Activated CD8-positive, alpha-beta memory T cell treated with anti-CD3 and anti-CD28 coated beads for 4 hours (primary cell): ENCODE measurements around the gene ZNF624.
"Not testable (repeated sequence)": the region's sequence is repeated elsewhere in the genome, so short reads cannot be mapped to it uniquely, and the experiment has no call there.

Source experiments
- DNase-seq, 2 donors: peaks; one replicate each; pipeline ENCODE4 v3.0.0-alpha.2; 2020; ENCODE audit warnings: low read depth in 2 of 2

ZNF624 gene

DNA sequence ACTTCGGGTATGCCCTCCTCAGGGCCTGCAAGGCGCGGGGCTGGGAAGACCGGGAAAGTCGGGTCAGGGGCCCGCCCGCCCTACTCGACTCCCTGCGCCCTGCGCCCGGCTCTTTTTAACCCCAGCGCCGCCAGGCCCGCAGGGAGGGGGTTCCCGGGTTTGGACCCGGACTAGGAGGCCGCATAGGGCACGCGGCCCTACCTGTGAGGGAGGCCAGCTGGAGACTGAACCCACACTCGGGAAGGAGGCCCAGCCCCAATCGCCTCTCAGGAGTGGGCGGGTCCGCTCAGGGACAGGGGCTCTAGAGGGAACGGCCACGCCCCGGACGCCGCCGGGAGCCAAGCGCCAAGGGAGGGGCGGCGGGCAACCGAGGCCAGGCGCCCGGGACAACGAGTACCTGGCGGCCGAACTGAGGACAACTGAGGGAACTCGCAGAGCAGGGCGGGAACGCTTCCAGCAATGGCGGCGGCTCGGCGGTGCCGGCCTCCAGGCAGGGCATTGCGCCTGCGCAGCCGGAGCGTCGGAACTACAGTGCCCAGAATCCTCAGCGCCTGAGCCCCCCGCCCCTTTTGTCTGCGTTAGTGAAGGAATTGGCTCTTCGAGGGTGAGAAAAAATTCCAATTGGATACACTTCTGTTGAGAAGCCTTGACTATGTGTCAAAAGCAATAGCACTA, at the start of gene ZNF624:
Gene ZNF624 (minus strand): TSS at position 484 of the 675 bp plus-strand sequence.
- peak; percentile 75 to 76 for DNase-seq

- DNase-seq, result not testable (repeated sequence)
These were observed 44.0 kb upstream of the ZNF624 start for GRCh38 chr17:16697603-16698002.

- not testable (repeated sequence) for DNase-seq
These were observed 36.8 kb upstream of the ZNF624 start for GRCh38 chr17:16690447-16690846.

DNA sequence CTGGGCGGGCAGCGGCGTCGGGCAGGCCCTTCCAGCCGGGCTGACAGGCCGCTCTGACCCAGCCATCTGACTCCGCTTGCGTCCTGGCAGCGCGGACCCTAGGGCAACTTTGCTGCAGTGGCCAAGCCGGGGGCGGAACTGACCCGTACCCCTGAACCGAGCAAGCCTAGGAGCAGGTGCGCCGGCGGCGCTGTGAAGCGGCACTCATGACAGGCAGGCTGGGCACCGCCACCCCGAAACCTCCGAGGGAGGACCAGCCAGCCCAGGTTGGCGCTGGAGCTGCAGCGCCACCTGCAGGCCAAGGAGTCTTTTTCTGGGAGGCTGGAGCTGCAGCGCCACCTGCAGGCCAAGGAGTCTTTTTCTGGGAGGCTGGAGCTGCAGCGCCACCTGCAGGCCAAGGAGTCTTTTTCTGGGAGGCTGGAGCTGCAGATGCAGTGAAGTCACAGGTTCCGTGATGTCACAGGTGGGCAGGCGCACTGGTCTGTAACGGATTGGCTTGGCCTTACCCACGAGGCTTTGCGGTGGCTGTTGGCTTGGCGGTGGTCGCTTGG, 36.2 kb upstream of the ZNF624 start, which contains the start of gene CCDC144A:
Gene CCDC144A (plus strand): TSS at position 511 of the 551 bp plus-strand sequence. CDS start 160 bp downstream, outside the sequence.
- peak in 1 of 2 donors; percentile 26 for DNase-seq

- not testable (repeated sequence) for DNase-seq
These were observed 33.5 kb upstream of the ZNF624 start for GRCh38 chr17:16687151-16687550.

GRCh38 chr17:16686019-16686418, 32.4 kb upstream of the ZNF624 start:
- DNase-seq, result not testable (repeated sequence)

DNA sequence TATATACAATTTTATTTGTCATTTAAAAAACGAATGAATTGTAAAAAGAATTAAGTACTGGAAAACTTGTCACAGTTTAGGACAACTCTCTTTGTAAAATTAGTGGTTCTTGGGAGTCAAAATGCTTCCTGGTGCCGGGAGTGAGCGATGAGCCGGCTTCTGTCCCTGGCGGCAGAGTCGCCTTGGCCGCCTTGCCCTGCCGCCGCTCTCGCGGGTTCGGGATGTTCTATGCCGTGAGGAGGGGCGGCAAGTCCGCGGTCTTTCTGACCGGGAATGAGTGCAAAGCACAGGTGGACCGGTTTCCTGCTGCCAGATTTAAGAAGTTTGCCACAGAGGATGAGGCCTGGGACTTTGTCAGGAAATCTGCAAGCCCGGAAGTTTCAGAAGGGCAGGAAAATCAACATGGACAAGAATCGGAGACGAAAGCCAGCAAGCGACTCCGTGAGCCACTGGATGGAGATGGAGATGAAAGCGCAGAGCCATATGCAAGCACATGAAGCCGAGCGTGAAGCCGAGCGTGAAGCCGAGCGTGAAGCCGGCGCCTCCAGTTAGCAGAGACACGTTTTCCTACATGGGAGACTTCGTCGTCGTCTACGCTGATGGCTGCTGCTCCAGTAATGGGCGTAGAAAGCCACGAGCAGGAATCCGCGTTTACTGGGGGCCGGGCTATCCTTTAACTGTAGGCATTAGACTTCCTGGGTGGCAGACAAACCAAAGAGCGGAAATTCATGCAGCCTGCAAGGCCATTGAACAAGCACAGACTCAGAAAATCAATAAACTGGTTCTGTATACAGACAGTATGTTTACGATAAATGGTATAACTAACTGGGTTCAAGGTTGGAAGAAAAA, 29.9 kb upstream of the ZNF624 start:
- not testable (repeated sequence) for DNase-seq

- DNase-seq, result no peak
These were observed 23.1 kb upstream of the ZNF624 start for GRCh38 chr17:16676676-16677268.

- DNase-seq, result not testable (repeated sequence)
These were observed 13.4 kb upstream of the ZNF624 start for GRCh38 chr17:16666907-16667636.

GRCh38 chr17:16666553-16666906, 12.9 kb upstream of the ZNF624 start:
- DNase-seq, result not testable (repeated sequence)

DNA sequence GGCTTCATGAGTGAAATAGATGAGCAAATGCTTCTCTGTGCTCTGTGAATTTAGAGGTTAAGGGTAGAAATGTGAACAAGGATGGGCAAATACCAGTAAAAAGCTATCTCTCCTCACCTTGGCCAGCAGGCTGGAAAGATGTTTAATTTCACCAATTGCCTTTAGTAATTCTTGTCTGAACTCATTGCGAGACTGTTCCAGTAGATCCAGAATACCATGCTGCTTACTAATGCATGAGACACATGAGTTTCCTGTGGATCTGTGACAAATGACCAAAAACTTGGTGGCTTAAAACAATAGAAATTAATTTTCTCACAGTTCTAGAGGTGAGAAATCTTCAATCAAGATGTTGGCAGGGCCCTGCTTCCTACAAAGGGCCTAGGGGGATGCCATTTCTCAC, 9.3 kb upstream of the ZNF624 start:
- DNase-seq, result no peak

DNA sequence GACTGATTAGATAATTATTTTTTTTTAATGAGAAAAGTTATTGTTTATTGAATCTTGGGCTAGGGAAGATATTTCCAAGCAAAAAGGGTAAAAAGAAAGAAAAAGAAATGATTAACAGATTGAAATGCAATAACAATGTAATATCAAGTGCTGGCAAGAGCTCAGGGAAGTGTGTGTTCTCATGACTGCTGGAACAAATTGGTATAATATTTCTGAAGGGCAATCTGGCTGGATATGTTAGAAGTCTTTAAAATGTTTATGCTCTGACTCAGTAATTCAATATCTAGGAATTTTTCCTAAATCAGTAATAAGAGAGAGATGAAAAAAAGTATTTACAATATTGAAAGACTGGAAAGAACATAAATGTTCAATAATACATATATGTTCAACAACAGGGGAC, 7.6 kb upstream of the ZNF624 start:
- no peak for DNase-seq

- DNase-seq, result no peak
These were observed 743 bp downstream of the ZNF624 start for GRCh38 chr17:16652847-16653366.

GRCh38 chr17:16652252-16652651, 1.4 kb downstream of the ZNF624 start:
- no peak for DNase-seq

- no peak for DNase-seq
These were observed 4.1 kb downstream of the ZNF624 start for GRCh38 chr17:16649585-16649984.

DNA sequence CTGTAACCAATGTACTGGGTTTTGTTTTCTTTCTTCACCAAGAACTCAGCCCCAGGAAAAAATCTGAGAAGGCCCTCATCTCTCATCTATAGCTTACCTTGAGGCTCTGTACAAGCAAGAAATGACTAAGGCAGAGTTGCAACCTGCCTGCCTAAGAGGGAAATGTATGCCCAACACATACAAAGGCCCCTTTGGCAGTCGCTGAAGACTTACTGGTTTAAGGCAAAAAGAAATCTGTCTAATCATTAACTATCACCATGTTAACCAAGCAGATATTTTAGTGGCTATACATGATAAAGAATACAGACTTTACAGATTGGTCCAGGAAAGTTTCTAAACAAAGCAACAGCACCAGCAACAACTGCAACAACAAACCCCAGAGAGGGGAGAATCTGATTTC, 14.2 kb downstream of the ZNF624 start:
- no peak for DNase-seq

- no peak for DNase-seq
These were observed 30.4 kb downstream of the ZNF624 start for GRCh38 chr17:16623282-16623681.

- no peak for DNase-seq
These were observed 30.9 kb downstream of the ZNF624 start for GRCh38 chr17:16622540-16623277.

- no peak for DNase-seq
These were observed 36.1 kb downstream of the ZNF624 start for GRCh38 chr17:16617481-16618060.

DNA sequence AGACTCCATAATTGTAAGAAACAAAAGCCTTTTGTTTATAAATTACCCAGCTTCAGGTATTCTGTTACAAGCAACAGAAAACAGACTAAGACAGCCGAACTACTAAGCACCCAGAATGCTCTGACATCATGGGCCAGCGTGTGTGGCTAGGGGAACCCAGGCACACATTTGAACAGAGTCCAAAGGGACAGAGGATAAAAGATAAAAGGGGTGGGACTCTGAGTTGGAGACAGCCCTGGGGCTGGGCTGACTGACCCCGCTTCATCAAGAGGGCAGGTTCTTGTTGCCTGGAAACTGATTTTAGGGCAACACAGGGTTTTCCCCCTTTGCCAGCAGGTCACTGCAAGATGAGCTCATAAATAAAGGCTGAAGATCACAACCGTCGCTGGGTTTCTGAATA, 54.1 kb downstream of the ZNF624 start:
- DNase-seq, result no peak
